Muscle of leg (tissue), 11 donors: ENCODE data around the gene BHLHE23. TPM values are rescaled to one million over a fixed set of nuclear protein-coding genes. Genes with fewer than 3 reads are reported as not detected.

Source experiments
- DNase-seq: peaks from one replicate; pipeline ENCODE4 v3.0.0; 2013
- H3K27ac ChIP-seq: one replicate; pipeline ENCODE4 v1.5.1; 2013; ENCODE audit warnings: mild to moderate bottlenecking, low read length, control low read depth
- H3K27me3 ChIP-seq: one replicate; pipeline ENCODE4 v1.6.1; 2013; ENCODE audit warnings: low read length; ENCODE audit not compliant: control insufficient read depth, insufficient read depth
- H3K36me3 ChIP-seq: one replicate; pipeline ENCODE4 v1.6.1; 2013; ENCODE audit warnings: low read length; ENCODE audit not compliant: control insufficient read depth, insufficient read depth
- H3K4me1 ChIP-seq: one replicate; pipeline ENCODE4 v1.6.1; 2013; ENCODE audit warnings: low read length; ENCODE audit not compliant: control insufficient read depth, insufficient read depth
- H3K4me3 ChIP-seq: one replicate; pipeline ENCODE4 v1.5.1; 2013; ENCODE audit warnings: low read length, control low read depth
- H3K9me3 ChIP-seq: replicated peaks from 2 replicates; pipeline ENCODE4 v1.6.1; 2013; ENCODE audit warnings: low read depth, low read length; ENCODE audit not compliant: control insufficient read depth
- WGBS: methylation state at CpG from one replicate; pipeline ENCODE4 v1.1.5; 2013; ENCODE audit warnings: missing lambda C conversion rate; ENCODE audit not compliant: insufficient coverage; 5-methylcytosine and 5-hydroxymethylcytosine counted together
- polyA plus RNA-seq, 8 donors: library from polyadenylated mRNA; unstranded; fragments of 120-200 nt; gene quantifications; one replicate each; pipeline versions ENCODE4 v1.2.1 to v1.2.3, GENCODE V29; 2013; ENCODE audit warnings: inconsistent platforms in 1 of 8, low replicate concordance in 1 of 8; ENCODE audit not compliant: insufficient read length in 8 of 8, insufficient read depth in 1 of 8
- total RNA-seq: library from RNA; stranded (reverse); fragments of 120-200 nt; gene quantifications from one replicate; pipeline ENCODE4 v1.2.4, GENCODE V29; 2013

Gene BHLHE23
- total and polyA plus RNA-seq, 9 donors: not detected

DNA sequence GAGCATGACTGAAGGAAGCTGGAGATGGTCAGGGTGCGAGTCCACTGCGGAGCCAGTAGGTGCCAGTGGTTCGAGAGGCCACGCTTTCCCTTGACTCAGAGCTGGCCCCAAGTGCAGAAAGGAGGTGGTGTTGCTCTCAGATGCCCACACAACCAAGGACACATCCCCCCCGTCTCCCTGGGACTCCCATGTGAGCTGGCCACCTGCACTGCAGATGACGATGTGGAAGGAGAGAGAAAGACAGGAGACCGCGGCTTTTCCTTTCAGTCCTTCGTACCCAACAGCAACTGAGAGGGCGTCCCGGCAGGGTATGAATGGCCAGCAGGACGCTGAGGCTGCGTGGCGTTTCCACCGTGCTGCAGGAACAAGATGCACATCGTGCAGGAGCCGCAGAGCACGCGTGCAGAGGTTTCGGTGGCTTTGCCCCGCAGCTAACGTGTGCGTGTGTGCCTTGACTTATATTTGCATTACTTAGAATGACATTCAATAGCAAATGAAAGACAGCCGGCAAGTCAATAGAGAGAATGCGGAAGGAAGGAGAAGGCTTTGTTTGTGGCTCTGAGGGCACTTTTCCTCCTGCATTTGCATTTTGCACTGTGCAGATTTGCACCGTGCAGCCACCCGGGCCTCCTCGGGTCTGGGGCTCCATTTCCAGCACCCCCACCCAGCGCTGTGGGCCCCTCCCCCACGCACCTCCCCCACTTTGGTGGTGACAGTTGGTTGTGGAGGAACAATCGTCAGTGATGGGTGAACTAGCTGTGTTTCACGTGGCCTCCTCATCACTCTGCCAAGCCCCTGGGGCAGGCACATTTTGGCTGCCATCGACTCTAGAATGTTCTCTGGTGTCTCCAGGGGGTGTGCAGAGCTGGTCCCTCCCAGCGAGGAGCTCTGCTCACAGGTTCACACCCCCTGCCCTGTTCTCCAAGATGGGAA lies 26.4 kb upstream of the BHLHE23 start:
- Histone ChIP-seq H3K27me3 (peaks cover 89% of the 10 kb centered on the region), H3K9me3 (no peaks in the 10 kb centered on the region), H3K36me3 (no peaks in the 10 kb centered on the region), H3K4me3 (no peak overlapping the region), H3K27ac (no peak overlapping the region), H3K4me1 (no peaks in the 10 kb centered on the region)
- no peak for DNase-seq
- WGBS: 3% methylated on average over 19 of the region's 34 CpGs

DNA sequence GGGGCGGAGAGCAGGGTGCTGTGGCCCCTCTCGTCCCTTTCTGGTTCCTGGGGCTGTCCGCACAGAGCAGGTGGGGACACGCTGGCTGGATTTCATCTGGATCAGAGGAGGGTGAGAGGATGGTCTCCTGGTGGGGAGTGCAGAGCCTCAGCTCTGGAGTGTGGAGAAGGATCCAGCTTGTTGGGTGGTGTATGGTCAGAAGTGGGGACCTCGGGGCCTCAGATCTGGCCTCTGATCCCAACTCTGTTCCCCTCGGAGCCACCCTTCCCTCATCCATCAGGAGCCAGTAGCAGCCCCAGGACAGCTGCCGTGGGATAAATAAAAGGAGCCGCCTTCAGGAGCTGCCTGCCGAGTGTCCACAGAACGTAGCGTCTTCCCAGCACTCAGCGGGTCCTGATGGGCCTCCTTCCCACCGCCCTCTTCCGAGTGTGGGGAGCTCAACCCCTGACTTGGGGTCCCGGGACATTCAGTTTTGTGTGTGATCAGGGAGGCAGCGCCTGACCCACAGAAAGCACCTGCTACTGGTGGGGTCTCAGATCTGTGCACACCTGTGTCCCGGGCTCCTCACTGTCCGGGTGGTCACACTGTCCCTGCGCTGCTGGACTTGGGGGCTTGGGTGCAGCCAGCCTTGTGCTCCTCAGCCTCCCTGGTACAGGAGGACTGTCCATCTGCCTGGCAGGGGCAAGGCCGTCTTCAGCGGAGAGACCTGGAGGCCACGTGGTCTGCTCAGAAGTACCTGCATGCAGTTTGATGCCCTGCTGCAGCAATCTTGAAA lies 25.4 kb upstream of the BHLHE23 start:
- H3K36me3 ChIP-seq: no peaks in the 10 kb centered on the region
- H3K4me1 ChIP-seq: no peaks in the 10 kb centered on the region
- no peaks in the 10 kb centered on the region for H3K9me3 ChIP-seq
- H3K27me3 ChIP-seq: peaks cover 89% of the 10 kb centered on the region
- DNase-seq: no peak
- H3K27ac ChIP-seq: no peak overlapping the region
- 65% methylated on average over 15 of the region's 22 CpGs for WGBS
- no peak overlapping the region for H3K4me3 ChIP-seq

DNA sequence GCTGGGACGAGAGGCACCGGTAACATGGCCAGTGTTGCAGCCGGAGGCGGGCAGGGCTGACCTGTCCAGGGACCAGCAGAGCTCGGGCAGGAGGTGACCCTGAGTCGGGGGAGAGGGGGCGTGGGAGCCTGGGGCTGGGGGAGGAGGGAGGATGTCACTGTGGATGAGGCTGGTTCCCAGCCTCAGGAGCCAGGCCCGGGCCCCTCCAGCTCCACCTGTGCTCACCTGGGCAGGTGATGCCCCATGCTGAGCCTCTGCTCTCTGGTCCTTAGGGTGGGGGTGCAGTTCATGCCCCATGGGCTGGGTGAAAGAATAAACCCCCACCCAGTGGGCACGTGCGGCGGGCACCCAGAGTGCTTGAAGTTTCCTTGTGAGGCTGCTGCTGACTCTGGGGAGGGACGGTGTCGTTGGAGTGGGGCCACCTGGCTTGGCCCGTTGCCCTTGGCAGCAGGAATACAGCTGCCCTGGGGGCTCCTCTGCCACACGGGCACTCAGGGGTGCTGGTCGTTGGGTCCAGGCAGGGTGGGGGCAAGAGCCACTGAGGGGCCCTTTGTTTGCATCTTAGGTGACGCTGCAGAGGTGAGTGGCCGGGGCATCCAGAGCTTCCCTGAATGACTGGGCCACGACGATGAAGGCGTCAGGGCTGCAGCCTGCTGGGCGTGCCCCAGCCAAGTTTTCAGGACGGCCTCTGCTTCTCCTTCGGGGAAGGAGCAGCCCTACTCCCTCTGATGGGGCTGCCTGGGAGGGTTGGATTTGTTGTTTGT lies 24.7 kb upstream of the BHLHE23 start:
- H3K4me1 ChIP-seq: no peaks in the 10 kb centered on the region
- no peak for DNase-seq
- H3K4me3 ChIP-seq: no peak overlapping the region
- 62% methylated on average over 19 of the region's 24 CpGs for whole genome bisulfite sequencing
- peaks cover 92% of the 10 kb centered on the region for H3K27me3 ChIP-seq
- H3K36me3 ChIP-seq: no peaks in the 10 kb centered on the region
- no peaks in the 10 kb centered on the region for H3K9me3 ChIP-seq
- H3K27ac ChIP-seq: no peak overlapping the region

DNA sequence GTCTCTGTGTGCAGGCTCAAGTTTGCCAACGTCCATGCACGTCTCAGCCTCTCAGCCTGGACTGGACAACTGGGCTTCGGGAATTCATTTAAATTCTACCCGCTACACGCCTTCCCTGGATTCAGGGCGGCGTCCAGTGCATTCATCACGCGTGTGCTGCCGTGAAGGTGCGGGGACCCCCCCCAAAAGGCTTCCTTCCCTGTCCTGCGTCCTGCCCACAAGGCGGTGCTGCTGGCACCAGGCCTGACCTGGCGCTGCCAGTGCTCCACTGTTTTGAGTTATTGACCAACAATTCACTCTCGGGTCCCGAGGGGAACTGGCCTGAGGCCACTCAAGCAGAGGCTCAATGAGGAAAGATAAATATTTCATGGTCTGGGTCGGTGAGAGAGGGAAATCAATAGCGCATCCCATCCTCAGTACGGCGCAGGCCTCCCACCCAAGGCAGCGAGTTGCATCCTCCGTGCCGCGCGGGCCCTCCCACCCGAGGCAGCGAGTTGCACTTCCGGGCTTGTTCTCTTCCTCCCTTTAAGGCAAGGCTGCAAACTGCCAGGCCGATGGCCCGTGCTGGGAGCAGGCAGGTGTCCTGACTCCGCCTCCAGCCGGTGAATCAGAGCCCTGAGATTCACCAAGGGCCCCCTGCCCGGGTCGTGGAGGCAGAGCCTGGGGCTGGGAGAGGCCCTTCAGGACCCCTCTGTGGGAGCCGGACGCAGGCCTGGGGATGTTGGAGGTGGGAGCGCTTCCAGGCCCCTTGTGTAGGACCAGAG lies 22.8 kb upstream of the BHLHE23 start:
- Histone ChIP-seq H3K27ac (no peak overlapping the region), H3K4me3 (no peak overlapping the region), H3K9me3 (no peaks in the 10 kb centered on the region), H3K27me3 (peaks cover 95% of the 10 kb centered on the region), H3K4me1 (peaks cover 4% of the 10 kb centered on the region), H3K36me3 (no peaks in the 10 kb centered on the region)
- WGBS: 45% methylated on average over 37 of the region's 37 CpGs
- no peak for DNase-seq

DNA sequence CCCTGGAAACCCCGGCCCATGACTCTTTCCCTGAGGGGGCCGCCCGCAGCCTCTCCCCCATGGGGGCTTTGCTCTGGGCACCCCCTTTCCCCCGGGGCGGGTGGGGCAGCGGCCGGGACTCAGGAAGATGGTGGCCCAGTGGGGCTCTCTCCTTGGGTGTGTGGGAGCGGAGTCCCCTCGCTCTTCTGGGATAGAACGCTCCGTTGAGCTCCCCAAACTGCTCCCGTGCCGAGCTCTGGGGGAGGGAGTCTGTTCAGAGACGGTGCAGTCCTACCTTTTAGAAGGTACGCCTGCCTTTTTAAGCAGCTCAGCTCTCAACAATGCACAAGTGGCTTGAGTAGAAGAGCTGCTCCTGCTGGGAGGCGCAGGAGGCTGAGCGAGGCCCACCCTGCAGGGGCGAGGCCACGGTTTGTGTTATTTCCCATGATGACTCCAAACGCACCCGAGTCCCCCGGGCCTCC lies 21.7 kb upstream of the BHLHE23 start:
- peaks cover 4% of the 10 kb centered on the region for H3K4me1 ChIP-seq
- 19% methylated on average over 9 of the region's 22 CpGs for WGBS
- H3K9me3 ChIP-seq: no peaks in the 10 kb centered on the region
- no peak overlapping the region for H3K4me3 ChIP-seq
- no peak overlapping the region for H3K27ac ChIP-seq
- H3K27me3 ChIP-seq: peaks cover 96% of the 10 kb centered on the region
- DNase-seq: no peak
- H3K36me3 ChIP-seq: no peaks in the 10 kb centered on the region

DNA sequence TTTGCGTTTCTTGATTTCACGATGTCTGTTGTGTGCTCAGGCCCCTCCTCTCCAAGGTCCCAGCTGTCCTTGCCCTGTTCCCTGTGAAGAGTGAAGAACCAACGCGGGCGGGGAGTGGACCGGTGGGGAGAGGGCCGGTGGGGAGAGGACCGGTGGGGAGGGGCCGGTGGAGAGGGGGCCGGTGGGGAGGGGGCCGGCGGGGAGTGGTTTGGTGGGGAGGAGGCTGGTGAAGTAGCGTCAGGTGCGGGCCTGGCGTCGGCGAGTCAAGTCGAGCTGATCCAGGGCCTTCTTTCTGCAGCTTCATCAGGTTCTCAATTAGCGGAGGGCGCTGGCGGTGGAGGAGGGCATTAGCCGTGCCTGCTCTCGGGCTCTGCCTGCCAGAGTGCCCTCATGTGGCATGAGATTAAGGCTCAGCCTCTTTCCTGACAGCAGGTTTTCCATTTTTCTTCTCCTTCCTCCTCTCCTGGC lies 21.2 kb upstream of the BHLHE23 start:
- WGBS: 3% methylated on average over 7 of the region's 23 CpGs
- H3K4me3 ChIP-seq: no peak overlapping the region
- no peak overlapping the region for H3K27ac ChIP-seq
- peaks cover 96% of the 10 kb centered on the region for H3K27me3 ChIP-seq
- H3K4me1 ChIP-seq: peaks cover 4% of the 10 kb centered on the region
- DNase-seq: no peak
- no peaks in the 10 kb centered on the region for H3K36me3 ChIP-seq
- no peaks in the 10 kb centered on the region for H3K9me3 ChIP-seq

DNA sequence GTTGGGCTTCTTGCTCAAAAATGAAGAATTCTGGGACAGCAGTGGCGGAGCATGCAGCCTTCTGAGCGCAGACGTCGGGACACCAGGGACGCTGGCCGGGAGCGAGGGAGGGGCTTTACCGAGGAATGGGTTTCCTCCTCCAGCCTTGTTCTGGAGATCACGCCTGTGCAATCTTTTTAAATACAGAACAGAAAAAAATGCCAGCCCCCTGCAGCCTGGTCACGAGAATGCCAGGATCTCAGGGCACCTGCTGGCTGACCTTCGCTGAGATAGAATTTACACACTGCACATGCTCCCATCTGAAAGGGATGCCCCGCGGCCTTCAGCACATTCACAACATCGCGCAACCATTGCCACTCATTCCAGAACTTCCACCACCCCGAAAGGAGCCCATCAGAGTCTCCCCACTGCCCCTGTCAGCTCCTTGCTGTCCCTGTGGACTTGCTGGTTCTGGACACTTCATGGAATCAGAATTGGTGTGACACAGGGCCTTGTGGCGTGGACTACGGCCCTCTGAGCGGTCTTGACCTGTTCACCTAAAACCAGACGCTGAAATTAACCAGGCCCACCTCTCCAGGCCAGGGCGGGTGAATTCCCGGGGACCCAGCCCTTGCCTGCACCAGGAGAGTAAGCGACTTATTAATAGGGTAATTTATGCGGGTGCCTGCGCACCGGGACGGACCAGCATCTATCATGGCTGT lies 20.6 kb upstream of the BHLHE23 start:
- H3K9me3 ChIP-seq: no peaks in the 10 kb centered on the region
- no peak for DNase-seq
- peaks cover 96% of the 10 kb centered on the region for H3K27me3 ChIP-seq
- 38% methylated on average over 27 of the region's 27 CpGs for WGBS
- peaks cover 4% of the 10 kb centered on the region for H3K4me1 ChIP-seq
- H3K4me3 ChIP-seq: no peak overlapping the region
- H3K36me3 ChIP-seq: no peaks in the 10 kb centered on the region
- H3K27ac ChIP-seq: no peak overlapping the region

DNA sequence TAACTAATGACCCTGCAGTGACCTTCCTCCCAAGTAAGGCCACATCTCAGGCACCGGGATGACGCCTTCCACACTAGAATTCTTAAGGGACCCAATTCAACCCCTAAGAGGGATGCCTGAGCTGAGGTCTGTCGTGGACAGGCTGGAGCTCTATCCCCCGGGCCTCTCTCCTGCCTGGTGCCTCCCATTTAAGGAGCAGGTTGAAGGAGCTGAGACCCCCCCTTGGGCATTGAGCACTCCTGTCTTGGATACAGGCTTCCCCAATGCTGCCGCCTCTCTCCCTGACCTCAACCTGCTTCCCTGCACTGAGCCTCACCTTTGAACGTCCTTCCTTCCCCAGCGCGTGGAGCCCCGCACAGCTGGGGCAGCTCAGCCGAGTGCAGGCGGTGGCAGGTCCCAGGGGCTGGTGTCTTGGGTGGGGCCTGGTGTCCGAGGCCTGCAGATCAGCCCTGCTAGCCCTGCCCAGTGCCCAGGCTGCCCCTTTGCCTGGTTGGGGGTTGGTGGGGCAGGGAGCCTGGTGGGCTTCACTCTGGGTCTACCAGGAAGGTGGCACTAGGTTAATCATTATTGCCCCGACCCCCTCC lies 19.9 kb upstream of the BHLHE23 start:
- Histone ChIP-seq H3K27me3 (peaks cover 96% of the 10 kb centered on the region), H3K4me1 (peaks cover 4% of the 10 kb centered on the region), H3K27ac (no peak overlapping the region), H3K9me3 (no peaks in the 10 kb centered on the region), H3K4me3 (no peak overlapping the region), H3K36me3 (no peaks in the 10 kb centered on the region)
- DNase-seq: no peak
- 57% methylated on average over 13 of the region's 13 CpGs for WGBS
